Measurements from ENCODE around the gene PELI3. TPM values are rescaled to one million over a fixed set of nuclear protein-coding genes. Genes with fewer than 3 reads are reported as not detected.

PELI3 gene
- polyA plus RNA-seq, 1 donor from 2014 or later = 13.3 TPM

- H3F3A ChIP-seq (ENCODE audit: insufficient read depth, low read length, poor library complexity, severe bottlenecking) = no peaks in the 10 kb centered on the region
- TF ChIP-seq SMC3 (conservative IDR thresholded peaks at IDR 0.05; ENCODE audit: poor library complexity) (no peak), TAF1 (IDR thresholded peaks at IDR 0.05; ENCODE audit: low read depth) (no peak), EP300 (conservative IDR thresholded peaks at IDR 0.05; ENCODE audit: poor library complexity, severe bottlenecking) (no peak)
- no peaks in the 10 kb centered on the region for H3K79me2 ChIP-seq (replicated peaks; ENCODE audit: insufficient read depth, low read length)
- no peak overlapping the region for H3K4me3 ChIP-seq (ENCODE audit: low read length)
- no peak overlapping the region for H3K4me2 ChIP-seq (ENCODE audit: low read length)
- H3K36me3 ChIP-seq (ENCODE audit: insufficient read depth, low read length) = no peaks in the 10 kb centered on the region
- no peak overlapping the region for H3K27ac ChIP-seq (ENCODE audit: low read length)
- H3K9me2 ChIP-seq (ENCODE audit: insufficient read depth, low read length) = no peaks in the 10 kb centered on the region
- H3K9ac ChIP-seq (ENCODE audit: low read length) = no peak overlapping the region
- no peaks in the 10 kb centered on the region for H4K20me1 ChIP-seq (ENCODE audit: insufficient read depth)
- no peak overlapping the region for H2AFZ ChIP-seq (ENCODE audit: low read depth, low read length)
- no peaks in the 10 kb centered on the region for H3K9me3 ChIP-seq (ENCODE audit: low read length)
- H3K27me3 ChIP-seq (ENCODE audit: insufficient read depth, low read depth, low read length) = no peaks in the 10 kb centered on the region
Observed at GRCh38 chr11:66498506-66498905, 31.8 kb downstream of the PELI3 start.

- Histone ChIP-seq H3K4me3 (ENCODE audit: low read length) (no peak overlapping the region), H4K20me1 (ENCODE audit: insufficient read depth) (no peaks in the 10 kb centered on the region), H3K27me3 (ENCODE audit: insufficient read depth, low read depth, low read length) (no peaks in the 10 kb centered on the region), H3K27ac (ENCODE audit: low read length) (no peak overlapping the region), H3K9me2 (ENCODE audit: insufficient read depth, low read length) (no peaks in the 10 kb centered on the region), H2AFZ (ENCODE audit: low read depth, low read length) (no peak overlapping the region), H3F3A (ENCODE audit: insufficient read depth, low read length, poor library complexity, severe bottlenecking) (no peaks in the 10 kb centered on the region), H3K4me2 (ENCODE audit: low read length) (no peak overlapping the region), H3K79me2 (replicated peaks; ENCODE audit: insufficient read depth, low read length) (no peaks in the 10 kb centered on the region), H3K36me3 (ENCODE audit: insufficient read depth, low read length) (no peaks in the 10 kb centered on the region), H3K9me3 (ENCODE audit: low read length) (no peaks in the 10 kb centered on the region), H3K9ac (ENCODE audit: low read length) (no peak overlapping the region)
- TF ChIP-seq EP300 (conservative IDR thresholded peaks at IDR 0.05; ENCODE audit: poor library complexity, severe bottlenecking) (no peak), EZH2 (IDR thresholded peaks at IDR 0.05; ENCODE audit: borderline replicate concordance, insufficient read depth, low read length, poor library complexity, severe bottlenecking) (no peak), MXI1 (conservative IDR thresholded peaks at IDR 0.05; ENCODE audit: poor library complexity, severe bottlenecking) (no peak), SMC3 (conservative IDR thresholded peaks at IDR 0.05; ENCODE audit: poor library complexity) (no peak), REST (IDR thresholded peaks at IDR 0.05; ENCODE audit: borderline replicate concordance) (no peak), POLR2AphosphoS5 (IDR thresholded peaks at IDR 0.05) (no peak), TAF1 (IDR thresholded peaks at IDR 0.05; ENCODE audit: low read depth) (no peak), RAD21 (conservative IDR thresholded peaks at IDR 0.05) (no peak)
- TF ChIP-seq, protein P1, sequence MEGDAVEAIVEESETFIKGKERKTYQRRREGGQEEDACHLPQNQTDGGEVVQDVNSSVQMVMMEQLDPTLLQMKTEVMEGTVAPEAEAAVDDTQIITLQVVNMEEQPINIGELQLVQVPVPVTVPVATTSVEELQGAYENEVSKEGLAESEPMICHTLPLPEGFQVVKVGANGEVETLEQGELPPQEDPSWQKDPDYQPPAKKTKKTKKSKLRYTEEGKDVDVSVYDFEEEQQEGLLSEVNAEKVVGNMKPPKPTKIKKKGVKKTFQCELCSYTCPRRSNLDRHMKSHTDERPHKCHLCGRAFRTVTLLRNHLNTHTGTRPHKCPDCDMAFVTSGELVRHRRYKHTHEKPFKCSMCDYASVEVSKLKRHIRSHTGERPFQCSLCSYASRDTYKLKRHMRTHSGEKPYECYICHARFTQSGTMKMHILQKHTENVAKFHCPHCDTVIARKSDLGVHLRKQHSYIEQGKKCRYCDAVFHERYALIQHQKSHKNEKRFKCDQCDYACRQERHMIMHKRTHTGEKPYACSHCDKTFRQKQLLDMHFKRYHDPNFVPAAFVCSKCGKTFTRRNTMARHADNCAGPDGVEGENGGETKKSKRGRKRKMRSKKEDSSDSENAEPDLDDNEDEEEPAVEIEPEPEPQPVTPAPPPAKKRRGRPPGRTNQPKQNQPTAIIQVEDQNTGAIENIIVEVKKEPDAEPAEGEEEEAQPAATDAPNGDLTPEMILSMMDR (IDR thresholded peaks at IDR 0.05; ENCODE audit: poor library complexity, severe bottlenecking) = no peak
Observed at GRCh38 chr11:66505276-66505816, 38.6 kb downstream of the PELI3 start.
